Testis (tissue), 2 donors: ENCODE data around the gene DOCK7.

Experiments
- CTCF ChIP-seq, 3 experiments: fragments of 450-650 bp in 2 of 3; fragments of 200-600 bp in 1 of 3; sonication (generic) in 1 of 3; IDR thresholded peaks; one replicate each; pipeline ENCODE4 v1.5.1; 2016 to 2019; ENCODE audit warnings: antibody characterized with exemption in 3 of 3, mild to moderate bottlenecking in 2 of 3, moderate library complexity in 1 of 3
- POLR2A ChIP-seq: fragments of 450-650 bp; IDR thresholded peaks from one replicate; pipeline ENCODE4 v1.6.1; 2017; ENCODE audit warnings: antibody characterized with exemption, mild to moderate bottlenecking, moderate library complexity

DNA sequence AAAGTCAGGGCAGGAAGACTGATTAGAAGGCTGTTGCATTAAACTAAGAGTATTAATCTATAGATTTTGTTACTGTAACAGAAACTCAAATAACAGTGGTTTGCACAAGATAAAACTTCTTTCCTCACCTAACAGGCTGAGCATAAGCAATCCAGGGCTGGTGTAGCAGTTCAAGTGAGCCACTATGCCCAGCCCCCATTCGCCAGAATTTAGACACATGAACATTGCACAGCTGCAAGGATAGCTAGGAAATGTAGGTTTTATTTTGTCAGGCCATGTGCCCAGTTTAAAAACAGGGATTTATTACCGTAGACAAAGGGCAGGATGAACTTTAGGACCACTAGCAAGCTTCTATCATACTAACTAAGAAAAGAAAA, 19.5 kb upstream of the DOCK7 start:
- TF ChIP-seq CTCF (IDR thresholded peaks at IDR 0.05): no peak
- no peak for TF ChIP-seq POLR2A
